Gastrocnemius medialis (tissue), 4 donors: Measurements from ENCODE around the gene CHN2. TPM values are rescaled to one million over a fixed set of nuclear protein-coding genes. Genes with fewer than 3 reads are reported as not detected.

Experiments
- ATAC-seq, 2 donors: fragments of 150-250 bp; one replicate each; pipeline ENCODE4 v1.9.1; 2016
- DNase-seq, 2 donors: peaks; one replicate each; pipeline ENCODE4 v3.0.0-alpha.2; 2019
- H3K27ac ChIP-seq, 4 donors: fragments of 200-600 bp; sonication (generic); 1 replicate in 1 of 4; 2 replicates in 3 of 4; pipeline ENCODE4 v1.5.1; 2016 to 2018; ENCODE audit warnings: mild to moderate bottlenecking in 2 of 4, moderate library complexity in 1 of 4
- H3K27me3 ChIP-seq, 3 donors: fragments of 200-600 bp; sonication (generic) in 2 of 3; 1 replicate in 1 of 3; 2 replicates in 2 of 3; pipeline versions ENCODE4 v1.5.1 to v1.6.0; 2016 to 2019; ENCODE audit warnings: mild to moderate bottlenecking in 1 of 3, moderate library complexity in 1 of 3
- H3K36me3 ChIP-seq, 2 donors: fragments of 200-600 bp; sonication (generic) in 1 of 2; one replicate each; pipeline ENCODE4 v1.5.1; 2017 to 2018
- H3K4me1 ChIP-seq, 2 donors: fragments of 200-600 bp; sonication (generic) in 1 of 2; one replicate each; pipeline ENCODE4 v1.5.1; 2016 to 2017; ENCODE audit warnings: mild to moderate bottlenecking in 2 of 2
- H3K4me3 ChIP-seq, 4 donors: fragments of 200-600 bp; sonication (generic) in 3 of 4; 1 replicate in 1 of 4; 2 replicates in 3 of 4; pipeline ENCODE4 v1.5.1; 2016 to 2019; ENCODE audit warnings: mild to moderate bottlenecking in 2 of 4
- H3K9me3 ChIP-seq, 3 donors: fragments of 200-600 bp; sonication (generic) in 2 of 3; 1 replicate in 1 of 3; 2 replicates in 2 of 3; pipeline ENCODE4 v1.5.1; 2016 to 2019
- CTCF ChIP-seq, 5 experiments: fragments of 450-650 bp in 3 of 5; fragments of 200-600 bp in 2 of 5; sonication (generic) in 2 of 5; IDR thresholded peaks in 4 of 5; conservative IDR thresholded peaks in 1 of 5; 1 replicate in 4 of 5; 2 replicates in 1 of 5; pipeline ENCODE4 v1.5.1; 2016 to 2019; ENCODE audit warnings: antibody characterized with exemption in 5 of 5, mild to moderate bottlenecking in 3 of 5, moderate library complexity in 3 of 5
- POLR2A ChIP-seq, 2 donors: fragments of 450-650 bp; IDR thresholded peaks; one replicate each; pipeline ENCODE4 v1.6.1; 2017; ENCODE audit warnings: antibody characterized with exemption in 2 of 2, mild to moderate bottlenecking in 2 of 2, moderate library complexity in 2 of 2
- in situ Hi-C, 4 donors: fragments of 200-750 bp; cut with MboI; loops; one replicate each; pipeline versions ENCODE4 v1.15.0 to v1.8.0; 2017; ENCODE audit warnings: low sequenced_read_pairs in 4 of 4
- intact Hi-C: fragments of 100-400 bp; cut with DNase I; formaldehyde crosslinking; loops from one replicate; pipeline ENCODE4 v1.15.1; 2023; ENCODE audit warnings: low total_unique reads
- total RNA-seq, 4 donors: library from RNA; depleted of rRNA; stranded (reverse); fragments of >200 nt; gene quantifications; one replicate each; pipeline versions ENCODE4 v1.1.0 to v1.2.3, GENCODE V29; 2016

CHN2 gene
- total RNA-seq, 4 donors from 2014 or later, result 5.9 to 11.3 (median 8.2) TPM

- Histone ChIP-seq H3K27me3 (no peaks in the 10 kb centered on the region), H3K27ac (no peak overlapping the region), H3K4me3 (no peak overlapping the region), H3K9me3 (no peaks in the 10 kb centered on the region), H3K36me3 (no peaks in the 10 kb centered on the region), H3K4me1 (no peaks in the 10 kb centered on the region)
- no peak for TF ChIP-seq POLR2A (IDR thresholded peaks at IDR 0.05)
- no peak for TF ChIP-seq CTCF (IDR thresholded peaks at IDR 0.05 in 4 of 5, conservative IDR thresholded peaks at IDR 0.05 in 1 of 5)
- in situ Hi-C loops, result no loop called here
- no peak for ATAC-seq
- DNase-seq, result no peak
- intact Hi-C loops, result no loop called here
Observed at GRCh38 chr7:29398011-29398410, 203.4 kb downstream of the CHN2 start.

- H3K36me3 ChIP-seq, result no peaks in the 10 kb centered on the region
- H3K27me3 ChIP-seq, result no peaks in the 10 kb centered on the region
- ATAC-seq (no peak), DNase-seq (no peak)
- in situ Hi-C loops, result loop anchor here (5.0 to 25.0 kb wide), 6 partner anchors 206 to 478 kb away; partner anchors contain the start of gene CHN2 (in 3 of the 4)
- no peak overlapping the region for H3K4me3 ChIP-seq
- H3K4me1 ChIP-seq, result no peaks in the 10 kb centered on the region
- H3K27ac ChIP-seq, result no peak overlapping the region
- TF ChIP-seq POLR2A (IDR thresholded peaks at IDR 0.05) (no peak), CTCF (IDR thresholded peaks at IDR 0.05 in 4 of 5, conservative IDR thresholded peaks at IDR 0.05 in 1 of 5) (no peak)
- intact Hi-C loops, result loop anchor here (10.0 kb wide), 1 partner anchor 386 kb away; no protein-coding TSS in a partner anchor
- no peaks in the 10 kb centered on the region for H3K9me3 ChIP-seq
Observed at GRCh38 chr7:29400437-29400836, 205.9 kb downstream of the CHN2 start.

- Histone ChIP-seq H3K36me3 (no peaks in the 10 kb centered on the region), H3K27me3 (no peaks in the 10 kb centered on the region), H3K4me3 (no peak overlapping the region), H3K27ac (no peak overlapping the region), H3K9me3 (no peaks in the 10 kb centered on the region), H3K4me1 (no peaks in the 10 kb centered on the region)
- no peak for DNase-seq
- no peak for TF ChIP-seq CTCF (IDR thresholded peaks at IDR 0.05 in 4 of 5, conservative IDR thresholded peaks at IDR 0.05 in 1 of 5)
- no peak for TF ChIP-seq POLR2A (IDR thresholded peaks at IDR 0.05)
- in situ Hi-C loops, result loop anchor here (5.0 to 25.0 kb wide), 6 partner anchors 207 to 479 kb away; partner anchors contain the start of gene CHN2 (in 3 of the 4)
- no peak for ATAC-seq
- intact Hi-C loops, result loop anchor here (10.0 kb wide), 1 partner anchor 387 kb away; no protein-coding TSS in a partner anchor
Observed at GRCh38 chr7:29401769-29402168, 207.2 kb downstream of the CHN2 start.

GRCh38 chr7:29405891-29406290, 211.3 kb downstream of the CHN2 start:
- intact Hi-C loops, result loop anchor here (5.0 to 10.0 kb wide), 2 partner anchors 294 to 391 kb away; no protein-coding TSS in a partner anchor
- Histone ChIP-seq H3K27me3 (no peaks in the 10 kb centered on the region), H3K9me3 (no peaks in the 10 kb centered on the region), H3K4me3 (no peak overlapping the region), H3K36me3 (no peaks in the 10 kb centered on the region), H3K27ac (no peak overlapping the region), H3K4me1 (no peaks in the 10 kb centered on the region)
- DNase-seq, result no peak
- in situ Hi-C loops, result loop anchor here (5.0 to 25.0 kb wide), 7 partner anchors 211 to 484 kb away; partner anchors contain the start of gene CHN2 (in 2 of the 4)
- ATAC-seq, result no peak
- TF ChIP-seq CTCF (IDR thresholded peaks at IDR 0.05 in 4 of 5, conservative IDR thresholded peaks at IDR 0.05 in 1 of 5), result no peak
